GM13977 (cell line): ENCODE results near the gene PTPN3.

Source experiments
- DNase-seq: peaks from one replicate; pipeline ENCODE4 v3.0.0; 2012; ENCODE audit warnings: low spot score
- CTCF ChIP-seq: IDR thresholded peaks from 2 replicates; pipeline ENCODE4 v1.5.1; 2012; ENCODE audit warnings: mild to moderate bottlenecking, control low read depth; ENCODE audit not compliant: insufficient read depth; ENCODE audit errors: extremely low read depth, missing control alignments
- in situ Hi-C: fragments of 300-500 bp; cut with MboI; formaldehyde crosslinking; loops from one replicate; pipeline ENCODE4 v1.12.0; 2022; ENCODE audit warnings: low sequenced_read_pairs, low pct_unique_long_range_greater_than_20kb, mixed read lengths, inconsistent platforms; ENCODE audit not compliant: unreplicated experiment

The PTPN3 gene

GRCh38 chr9:109381011-109381729 is 116.9 kb downstream of the PTPN3 start:
- no peak for TF ChIP-seq CTCF
- peak; percentile 36 for DNase-seq
- in situ Hi-C loops, result no loop called here

GRCh38 chr9:109379513-109379912 is 118.6 kb downstream of the PTPN3 start:
- in situ Hi-C loops, result no loop called here
- no peak for TF ChIP-seq CTCF
- DNase-seq, result no peak

GRCh38 chr9:109378316-109378715 is 119.8 kb downstream of the PTPN3 start:
- TF ChIP-seq CTCF, result no peak
- in situ Hi-C loops, result no loop called here

GRCh38 chr9:109372246-109372645 is 125.9 kb downstream of the PTPN3 start:
- TF ChIP-seq CTCF, result no peak
- in situ Hi-C loops, result no loop called here
- no peak for DNase-seq

More at GRCh38 chr9:109378316-109378715, 119.8 kb downstream of the PTPN3 start:
- no peak for DNase-seq

- in situ Hi-C loops, result no loop called here
- TF ChIP-seq CTCF, result no peak
- DNase-seq, result no peak
Measured at GRCh38 chr9:109371374-109371773, 126.7 kb downstream of the PTPN3 start.

GRCh38 chr9:109369285-109369684 is 128.8 kb downstream of the PTPN3 start:
- peak; percentile 31 for DNase-seq
- TF ChIP-seq CTCF, result no peak
- in situ Hi-C loops, result no loop called here
